RWPE1 (cell line): Measurements from ENCODE around the gene WHAMM.
A peak's percentile ranks its signal among the peaks of the same experiment; 100 is the strongest.

Source experiments
- CTCF ChIA-PET: fragments of 350-600 bp; sonication (Branson Sonifier 250); formaldehyde crosslinking; extraction: SDS; loops from one replicate; lab custom pipeline; 2021; lab: Yijun Ruan, JAX
- POLR2A ChIA-PET: fragments of 400-600 bp; formaldehyde crosslinking; extraction: SDS; loops from one replicate; lab custom pipeline; 2020; ENCODE audit warnings: antibody characterized with exemption; ENCODE audit not compliant: low non-redundant PET; lab: Yijun Ruan, JAX
- DNase-seq: peaks from one replicate; pipeline ENCODE4 v3.0.0; 2012; ENCODE audit warnings: low spot score
- H3K27ac ChIP-seq: fragments of 450-650 bp; 2 replicates; pipeline ENCODE4 v1.5.1; 2017
- CTCF ChIP-seq: fragments of 450-650 bp; conservative IDR thresholded peaks from 2 replicates; pipeline ENCODE4 v1.5.1; 2017; ENCODE audit warnings: low read depth, mild to moderate bottlenecking

Gene WHAMM

GRCh38 chr15:82871832-82872484 lies 62.5 kb downstream of the WHAMM start:
- DNase-seq: no peak
- CTCF ChIA-PET: interaction anchor here (0.5 to 0.7 kb wide), 2 partner anchors 31 to 611 kb away, joined by 3 read pairs; no protein-coding TSS in a partner anchor

GRCh38 chr15:82873000-82873680 lies 63.7 kb downstream of the WHAMM start:
- POLR2A ChIA-PET: no interaction called here
- no peak for DNase-seq
- CTCF ChIA-PET: no interaction called here

More at GRCh38 chr15:82871832-82872484, 62.5 kb downstream of the WHAMM start:
- TF ChIP-seq CTCF: no peak
- POLR2A ChIA-PET: no interaction called here
- no peak overlapping the region for H3K27ac ChIP-seq

DNA sequence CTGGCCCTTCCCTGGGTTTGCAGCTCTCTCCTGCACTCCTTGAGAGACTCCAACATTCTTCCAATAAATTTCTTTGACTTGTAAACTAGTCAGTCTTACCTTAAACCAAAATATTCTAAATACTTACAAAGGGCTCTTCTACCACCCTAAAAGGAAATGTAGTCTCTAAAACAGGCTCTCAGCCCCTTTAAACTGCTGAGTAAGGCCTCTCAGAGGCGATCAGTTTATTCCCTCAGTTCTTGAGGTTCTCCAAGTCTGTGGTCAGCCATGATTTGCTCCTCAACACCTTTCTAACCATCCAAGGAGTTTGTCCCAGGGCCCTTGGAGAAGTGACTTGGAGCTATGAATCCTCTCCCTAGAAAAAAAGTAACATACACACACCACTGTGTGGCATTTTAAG lies 64.8 kb downstream of the WHAMM start:
- TF ChIP-seq CTCF: no peak
- CTCF ChIA-PET: no interaction called here
- POLR2A ChIA-PET: no interaction called here
- H3K27ac ChIP-seq: no peak overlapping the region
- DNase-seq: no peak

More at GRCh38 chr15:82873000-82873680, 63.7 kb downstream of the WHAMM start:
- TF ChIP-seq CTCF: no peak
- no peak overlapping the region for H3K27ac ChIP-seq

DNA sequence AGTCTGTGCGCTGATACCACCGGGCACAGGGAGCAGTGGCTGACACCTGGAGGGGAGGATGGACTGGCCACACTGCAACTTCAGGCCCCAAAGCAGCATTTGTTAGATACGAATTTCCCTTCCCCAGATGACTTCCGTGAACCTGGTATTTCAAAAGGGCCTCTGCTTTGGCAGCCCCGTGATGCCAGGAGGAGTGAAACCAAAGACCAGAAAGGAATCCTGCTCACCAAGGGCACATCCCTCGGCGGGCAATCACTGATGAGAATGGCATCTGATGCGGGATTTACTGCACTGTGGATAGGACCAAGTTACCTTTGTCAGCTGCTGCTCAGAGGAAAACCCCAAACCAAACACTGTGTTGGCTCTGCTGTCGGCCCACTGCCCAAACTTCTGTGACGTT lies 65.5 kb downstream of the WHAMM start:
- DNase-seq: no peak
- POLR2A ChIA-PET: no interaction called here

DNA sequence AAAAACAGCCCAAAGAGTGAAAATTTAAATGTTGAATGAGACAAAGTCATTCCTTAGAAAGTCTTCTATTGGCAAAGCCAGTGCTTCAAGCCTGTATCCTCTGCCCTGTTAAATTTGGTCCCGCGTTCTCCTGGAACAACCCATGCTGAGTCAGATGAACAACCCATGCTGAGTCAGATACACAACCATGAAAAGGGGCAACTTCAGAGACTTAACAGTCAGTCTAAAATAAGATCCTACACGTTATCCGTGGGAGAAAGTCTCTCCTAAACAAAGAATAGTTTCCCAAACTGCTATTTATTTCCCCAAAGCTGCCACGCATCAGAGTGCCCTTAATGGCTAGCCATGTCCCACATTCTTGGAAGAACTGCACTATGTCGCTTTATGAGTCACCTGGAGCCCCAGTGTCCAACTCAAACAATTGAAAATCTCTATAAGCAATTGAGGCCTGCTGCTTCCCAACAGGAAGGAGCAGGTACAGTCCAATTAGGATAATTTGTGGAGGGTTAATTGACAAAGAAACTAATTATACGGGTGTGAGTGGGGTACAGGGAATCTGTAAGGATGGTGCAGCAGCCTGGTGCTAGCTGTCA lies 66.1 kb downstream of the WHAMM start:
- no peak overlapping the region for H3K27ac ChIP-seq
- ChIA-PET CTCF (no interaction called here), POLR2A (no interaction called here)
- DNase-seq: peak; percentile 21
- no peak for TF ChIP-seq CTCF

More for the DNA sequence above, 65.5 kb downstream of the WHAMM start:
- no peak for TF ChIP-seq CTCF
- CTCF ChIA-PET: no interaction called here
- H3K27ac ChIP-seq: no peak overlapping the region

DNA sequence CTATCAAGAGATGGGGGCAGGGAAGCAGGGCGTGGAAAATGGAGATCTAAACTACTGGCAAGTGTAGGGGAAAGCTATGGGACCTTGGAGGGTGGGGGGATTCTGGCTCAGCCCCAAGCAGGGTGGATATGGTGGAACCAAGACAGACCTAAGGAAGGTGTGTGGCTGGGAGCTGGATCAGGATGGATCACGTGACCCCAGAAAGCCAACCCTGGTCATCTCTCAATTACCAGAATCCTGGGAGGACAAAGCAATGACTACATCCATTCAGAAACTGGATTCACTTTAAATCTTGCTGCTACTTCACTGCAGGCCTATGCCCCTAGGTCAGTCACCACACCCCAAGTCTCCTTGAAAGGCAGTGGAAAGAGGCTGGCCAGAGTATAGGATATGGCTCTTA lies 68.4 kb downstream of the WHAMM start:
- ChIA-PET POLR2A (no interaction called here), CTCF (no interaction called here)
- DNase-seq: no peak
- no peak for TF ChIP-seq CTCF
- no peak overlapping the region for H3K27ac ChIP-seq
